Measurements from ENCODE around the gene GIGYF1. TPM values are rescaled to one million over a fixed set of nuclear protein-coding genes. Genes with fewer than 3 reads are reported as not detected.

The GIGYF1 gene
- total and polyA plus RNA-seq, 2 of the 13 experiments (the other 11 are each of a cell fraction or from before 2014, with no cell fraction given) = 7.6 to 16.1 TPM

- TF ChIP-seq POGK (CRISPR knock-in tag; conservative IDR thresholded peaks at IDR 0.05) = peak; percentile 51
- peak; percentile 23; the same call in 1 of the 2 replicates for TF ChIP-seq ZSCAN31 (CRISPR knock-in tag; IDR thresholded peaks at IDR 0.05; ENCODE audit: low read depth)
- no peak for TF ChIP-seq SMARCC2 (IDR thresholded peaks at IDR 0.05)
- 0 out of 2 replicates have a peak, but pooled peaks have one; percentile 43 for TF ChIP-seq NR0B2 (CRISPR knock-in tag; IDR thresholded peaks at IDR 0.05)
- peak; percentile 79 for TF ChIP-seq MXD4 (CRISPR knock-in tag; IDR thresholded peaks at IDR 0.05)
- TF ChIP-seq ZBTB3 (CRISPR knock-in tag; IDR thresholded peaks at IDR 0.05; ENCODE audit: borderline replicate concordance, low read depth) = peak; percentile 61; the same call in 1 of the 2 replicates
- peak; percentile 88; the same call in 1 of the 2 replicates for TF ChIP-seq ZNF749 (CRISPR knock-in tag; IDR thresholded peaks at IDR 0.05; ENCODE audit: borderline replicate concordance)
- TF ChIP-seq NCOA1 (CRISPR knock-in tag; IDR thresholded peaks at IDR 0.05) = peak; percentile 72; the same call in 1 of the 2 replicates
- peak; percentile 58; the same call in 1 of the 2 replicates for TF ChIP-seq ZNF451 (CRISPR knock-in tag; IDR thresholded peaks at IDR 0.05)
- peak; percentile 39 for TF ChIP-seq IKZF5 (CRISPR knock-in tag; IDR thresholded peaks at IDR 0.05)
- peak; percentile 68 for TF ChIP-seq AGO1 (IDR thresholded peaks at IDR 0.05; ENCODE audit: low read depth, low read length, poor library complexity, severe bottlenecking)
- TF ChIP-seq TGIF2 (CRISPR knock-in tag; IDR thresholded peaks at IDR 0.05) = 0 out of 2 replicates have a peak, but pooled peaks have one; percentile 66
- TF ChIP-seq, protein P1, sequence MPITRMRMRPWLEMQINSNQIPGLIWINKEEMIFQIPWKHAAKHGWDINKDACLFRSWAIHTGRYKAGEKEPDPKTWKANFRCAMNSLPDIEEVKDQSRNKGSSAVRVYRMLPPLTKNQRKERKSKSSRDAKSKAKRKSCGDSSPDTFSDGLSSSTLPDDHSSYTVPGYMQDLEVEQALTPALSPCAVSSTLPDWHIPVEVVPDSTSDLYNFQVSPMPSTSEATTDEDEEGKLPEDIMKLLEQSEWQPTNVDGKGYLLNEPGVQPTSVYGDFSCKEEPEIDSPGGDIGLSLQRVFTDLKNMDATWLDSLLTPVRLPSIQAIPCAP (CRISPR knock-in tag; IDR thresholded peaks at IDR 0.05; ENCODE audit: low read depth) = no peak
- TF ChIP-seq DZIP1 (CRISPR knock-in tag; IDR thresholded peaks at IDR 0.05) = no peak
- TF ChIP-seq ZNF788 (CRISPR knock-in tag; IDR thresholded peaks at IDR 0.05; ENCODE audit: borderline replicate concordance) = no peak; the same call in 1 of the 2 replicates
- TF ChIP-seq ZNF75D (CRISPR knock-in tag; IDR thresholded peaks at IDR 0.05; ENCODE audit: borderline replicate concordance) = no peak
- TF ChIP-seq, protein P2, sequence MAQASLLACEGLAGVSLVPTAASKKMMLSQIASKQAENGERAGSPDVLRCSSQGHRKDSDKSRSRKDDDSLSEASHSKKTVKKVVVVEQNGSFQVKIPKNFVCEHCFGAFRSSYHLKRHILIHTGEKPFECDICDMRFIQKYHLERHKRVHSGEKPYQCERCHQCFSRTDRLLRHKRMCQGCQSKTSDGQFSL (CRISPR knock-in tag; IDR thresholded peaks at IDR 0.05) = no peak
- no peak for TF ChIP-seq NFE2L1 (CRISPR knock-in tag; IDR thresholded peaks at IDR 0.05; ENCODE audit: borderline replicate concordance)
- TF ChIP-seq MEIS2 (CRISPR knock-in tag; IDR thresholded peaks at IDR 0.05) = no peak
- no peak for TF ChIP-seq SMYD3 (CRISPR knock-in tag; IDR thresholded peaks at IDR 0.05)
Observed at GRCh38 chr7:100705753-100706671, 12.0 kb upstream of the GIGYF1 start, which contains the start of gene POP7 (continued).

Measured in HepG2 (cell line).